Loucy (cell line): ENCODE data around the gene TBCD.

Source experiments
- EZH2phosphoT487 ChIP-seq: fragments of 200-600 bp; IDR thresholded peaks from 2 replicates; pipeline ENCODE4 v1.6.1; 2018; ENCODE audit warnings: antibody characterized with exemption, mild to moderate bottlenecking, moderate library complexity, borderline replicate concordance
- TF ChIP-seq, protein P1 (sequence below): fragments of 200-600 bp; sonication (generic); conservative IDR thresholded peaks from 2 replicates; pipeline ENCODE4 v1.5.1; 2014; ENCODE audit warnings: mild to moderate bottlenecking, antibody characterized with exemption, low read length

DNA sequence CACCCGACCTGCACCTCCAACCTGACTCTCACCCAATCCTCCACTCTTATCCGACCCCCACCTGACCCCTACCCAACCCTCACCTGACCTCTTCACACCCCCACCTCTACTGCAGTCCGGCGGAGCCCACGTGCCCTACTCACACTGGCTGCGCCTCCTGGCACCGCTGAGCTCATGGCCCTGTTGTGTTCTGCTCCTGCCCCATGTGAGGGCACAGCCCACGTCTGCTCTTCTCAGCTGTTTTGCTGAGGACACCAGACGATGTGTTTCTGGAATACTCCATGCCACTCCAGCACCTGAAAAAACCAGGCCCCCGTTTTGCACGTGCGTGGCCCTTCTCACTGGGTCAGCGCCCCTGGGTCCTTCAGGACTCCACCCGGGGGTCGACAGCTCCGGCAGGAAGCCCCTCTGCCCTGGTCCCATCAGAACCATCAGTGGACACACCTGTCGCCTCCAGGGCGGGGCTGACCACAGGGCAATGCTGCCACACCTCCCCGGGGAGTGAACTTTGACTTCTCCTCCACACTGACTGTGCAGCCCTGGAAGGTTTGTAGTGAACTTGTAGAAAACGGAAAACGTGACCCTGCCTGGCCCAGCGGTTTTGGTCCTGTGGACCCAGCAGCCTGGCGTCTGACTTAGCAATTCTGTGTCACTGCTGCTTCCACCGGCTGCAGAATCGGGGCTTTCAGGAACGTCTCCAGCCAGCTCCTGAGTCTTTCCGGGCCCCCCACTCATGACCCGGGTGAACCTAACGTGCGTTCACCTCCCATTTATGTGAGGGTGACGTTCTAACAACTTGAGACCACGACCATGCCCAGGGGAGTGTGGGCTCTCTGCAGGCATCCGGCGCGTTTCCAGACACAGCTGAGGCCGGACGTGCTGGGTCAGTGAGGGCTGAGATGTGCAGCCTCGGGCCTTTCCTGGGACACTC lies 47.7 kb upstream of the TBCD start:
- TF ChIP-seq, protein P1, sequence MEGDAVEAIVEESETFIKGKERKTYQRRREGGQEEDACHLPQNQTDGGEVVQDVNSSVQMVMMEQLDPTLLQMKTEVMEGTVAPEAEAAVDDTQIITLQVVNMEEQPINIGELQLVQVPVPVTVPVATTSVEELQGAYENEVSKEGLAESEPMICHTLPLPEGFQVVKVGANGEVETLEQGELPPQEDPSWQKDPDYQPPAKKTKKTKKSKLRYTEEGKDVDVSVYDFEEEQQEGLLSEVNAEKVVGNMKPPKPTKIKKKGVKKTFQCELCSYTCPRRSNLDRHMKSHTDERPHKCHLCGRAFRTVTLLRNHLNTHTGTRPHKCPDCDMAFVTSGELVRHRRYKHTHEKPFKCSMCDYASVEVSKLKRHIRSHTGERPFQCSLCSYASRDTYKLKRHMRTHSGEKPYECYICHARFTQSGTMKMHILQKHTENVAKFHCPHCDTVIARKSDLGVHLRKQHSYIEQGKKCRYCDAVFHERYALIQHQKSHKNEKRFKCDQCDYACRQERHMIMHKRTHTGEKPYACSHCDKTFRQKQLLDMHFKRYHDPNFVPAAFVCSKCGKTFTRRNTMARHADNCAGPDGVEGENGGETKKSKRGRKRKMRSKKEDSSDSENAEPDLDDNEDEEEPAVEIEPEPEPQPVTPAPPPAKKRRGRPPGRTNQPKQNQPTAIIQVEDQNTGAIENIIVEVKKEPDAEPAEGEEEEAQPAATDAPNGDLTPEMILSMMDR, result no peak
- no peak for TF ChIP-seq EZH2phosphoT487
